Body of pancreas (tissue), 4 donors: ENCODE measurements around the gene JCHAIN.
"Not testable (repeated sequence)": the region's sequence is repeated elsewhere in the genome, so short reads cannot be mapped to it uniquely, and the experiment has no call there.

ENCODE experiments used
- POLR2A ChIP-seq, 3 donors: fragments of 450-650 bp; IDR thresholded peaks; one replicate each; pipeline ENCODE4 v1.6.1; 2016; ENCODE audit warnings: antibody characterized with exemption in 3 of 3, mild to moderate bottlenecking in 2 of 3
- TF ChIP-seq, protein P1 (sequence below), 7 experiments: fragments of 450-650 bp in 4 of 7; fragments of 200-600 bp in 3 of 7; sonication (generic) in 3 of 7; IDR thresholded peaks; one replicate each; pipeline ENCODE4 v1.5.1; 2016 to 2019; ENCODE audit warnings: antibody characterized with exemption in 7 of 7

DNA sequence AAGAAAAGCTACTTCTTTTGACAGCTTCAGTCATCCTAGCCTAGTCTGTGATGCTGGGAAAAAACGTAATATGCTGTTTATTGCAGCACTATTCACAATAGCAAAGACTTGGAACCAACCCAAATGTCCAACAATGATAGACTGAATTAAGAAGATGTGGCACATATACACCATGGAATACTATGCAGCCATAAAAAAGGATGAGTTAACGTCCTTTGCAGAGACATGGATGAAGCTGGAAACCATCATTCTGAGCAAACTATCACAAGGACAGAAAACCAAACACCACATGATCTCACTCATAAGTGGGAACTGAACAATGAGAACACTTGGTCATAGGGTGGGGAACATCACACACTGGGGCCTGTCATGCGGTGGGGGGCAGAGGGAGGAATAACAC, 15.8 kb upstream of the JCHAIN start:
- TF ChIP-seq, protein P1, sequence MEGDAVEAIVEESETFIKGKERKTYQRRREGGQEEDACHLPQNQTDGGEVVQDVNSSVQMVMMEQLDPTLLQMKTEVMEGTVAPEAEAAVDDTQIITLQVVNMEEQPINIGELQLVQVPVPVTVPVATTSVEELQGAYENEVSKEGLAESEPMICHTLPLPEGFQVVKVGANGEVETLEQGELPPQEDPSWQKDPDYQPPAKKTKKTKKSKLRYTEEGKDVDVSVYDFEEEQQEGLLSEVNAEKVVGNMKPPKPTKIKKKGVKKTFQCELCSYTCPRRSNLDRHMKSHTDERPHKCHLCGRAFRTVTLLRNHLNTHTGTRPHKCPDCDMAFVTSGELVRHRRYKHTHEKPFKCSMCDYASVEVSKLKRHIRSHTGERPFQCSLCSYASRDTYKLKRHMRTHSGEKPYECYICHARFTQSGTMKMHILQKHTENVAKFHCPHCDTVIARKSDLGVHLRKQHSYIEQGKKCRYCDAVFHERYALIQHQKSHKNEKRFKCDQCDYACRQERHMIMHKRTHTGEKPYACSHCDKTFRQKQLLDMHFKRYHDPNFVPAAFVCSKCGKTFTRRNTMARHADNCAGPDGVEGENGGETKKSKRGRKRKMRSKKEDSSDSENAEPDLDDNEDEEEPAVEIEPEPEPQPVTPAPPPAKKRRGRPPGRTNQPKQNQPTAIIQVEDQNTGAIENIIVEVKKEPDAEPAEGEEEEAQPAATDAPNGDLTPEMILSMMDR (IDR thresholded peaks at IDR 0.05), result not testable (repeated sequence)
- not testable (repeated sequence) for TF ChIP-seq POLR2A (IDR thresholded peaks at IDR 0.05)
